Measurements from ENCODE around the gene TSPEAR. TPM values are rescaled to one million over a fixed set of nuclear protein-coding genes. Genes with fewer than 3 reads are reported as not detected.

TSPEAR gene
- total and polyA plus RNA-seq, 2 donors (not counting 1 experiment from before 2014, with no cell fraction given), result not detected

DNA sequence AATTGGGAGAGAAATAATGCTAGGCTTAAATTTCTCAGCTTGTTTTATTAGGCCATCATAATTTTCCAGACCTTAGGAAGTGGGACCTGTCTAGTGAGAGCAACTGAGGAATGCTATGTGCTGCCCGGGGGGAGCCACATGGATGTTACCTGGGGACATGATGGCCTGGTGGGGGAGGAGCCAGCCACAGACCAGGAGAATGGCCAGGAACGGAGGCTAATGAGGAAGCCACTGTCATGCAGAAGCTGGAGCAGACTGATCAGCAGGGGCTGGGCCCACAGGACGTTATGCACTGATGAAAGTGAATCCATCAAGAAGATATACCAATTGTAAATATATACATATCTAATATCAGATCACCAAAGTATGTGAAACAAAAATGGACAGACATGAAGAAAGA, 166.8 kb downstream of the TSPEAR start:
- no peak overlapping the region for H3K4me3 ChIP-seq (replicated peaks in 1 of 4; ENCODE audit: control extremely low read depth in 1 of 4, insufficient read depth in 1 of 4, low read depth in 3 of 4, low read length in 4 of 4)
- H2AFZ ChIP-seq (ENCODE audit: low read length), result no peak overlapping the region
- H3K9ac ChIP-seq (ENCODE audit: insufficient read depth, low read length), result no peak overlapping the region
- H3K36me3 ChIP-seq (ENCODE audit: control insufficient read depth, insufficient read depth, low read length), result no peaks in the 10 kb centered on the region
- TF ChIP-seq, protein P1, sequence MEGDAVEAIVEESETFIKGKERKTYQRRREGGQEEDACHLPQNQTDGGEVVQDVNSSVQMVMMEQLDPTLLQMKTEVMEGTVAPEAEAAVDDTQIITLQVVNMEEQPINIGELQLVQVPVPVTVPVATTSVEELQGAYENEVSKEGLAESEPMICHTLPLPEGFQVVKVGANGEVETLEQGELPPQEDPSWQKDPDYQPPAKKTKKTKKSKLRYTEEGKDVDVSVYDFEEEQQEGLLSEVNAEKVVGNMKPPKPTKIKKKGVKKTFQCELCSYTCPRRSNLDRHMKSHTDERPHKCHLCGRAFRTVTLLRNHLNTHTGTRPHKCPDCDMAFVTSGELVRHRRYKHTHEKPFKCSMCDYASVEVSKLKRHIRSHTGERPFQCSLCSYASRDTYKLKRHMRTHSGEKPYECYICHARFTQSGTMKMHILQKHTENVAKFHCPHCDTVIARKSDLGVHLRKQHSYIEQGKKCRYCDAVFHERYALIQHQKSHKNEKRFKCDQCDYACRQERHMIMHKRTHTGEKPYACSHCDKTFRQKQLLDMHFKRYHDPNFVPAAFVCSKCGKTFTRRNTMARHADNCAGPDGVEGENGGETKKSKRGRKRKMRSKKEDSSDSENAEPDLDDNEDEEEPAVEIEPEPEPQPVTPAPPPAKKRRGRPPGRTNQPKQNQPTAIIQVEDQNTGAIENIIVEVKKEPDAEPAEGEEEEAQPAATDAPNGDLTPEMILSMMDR (conservative IDR thresholded peaks at IDR 0.05 in 1 of 2, IDR thresholded peaks at IDR 0.05 in 1 of 2; ENCODE audit: low read depth in 1 of 2, low read length in 2 of 2), result no peak
- TF ChIP-seq EZH2 (IDR thresholded peaks at IDR 0.05; ENCODE audit: low read length, missing control alignments), result no peak
- DNase-seq (ENCODE audit: low read depth in 2 of 2), result no peak
- H3K9me3 ChIP-seq (ENCODE audit: control insufficient read depth, insufficient read depth, low read depth, low read length), result no peaks in the 10 kb centered on the region
- H3K27me3 ChIP-seq (ENCODE audit: control insufficient read depth, insufficient read depth, low read length), result no peaks in the 10 kb centered on the region
- no peaks in the 10 kb centered on the region for H3K79me2 ChIP-seq (ENCODE audit: control insufficient read depth, insufficient read depth, low read length)
- H3K4me2 ChIP-seq (ENCODE audit: extremely low read depth, insufficient read depth, low read length), result no peak overlapping the region
- no peaks in the 10 kb centered on the region for H4K20me1 ChIP-seq (ENCODE audit: control insufficient read depth, extremely low read depth, insufficient read depth, low read length)
- H3K4me1 ChIP-seq (ENCODE audit: control insufficient read depth, extremely low read depth, insufficient read depth, low read length), result no peaks in the 10 kb centered on the region
- no peak overlapping the region for H3K27ac ChIP-seq (ENCODE audit: insufficient read depth, low read length)

DNA sequence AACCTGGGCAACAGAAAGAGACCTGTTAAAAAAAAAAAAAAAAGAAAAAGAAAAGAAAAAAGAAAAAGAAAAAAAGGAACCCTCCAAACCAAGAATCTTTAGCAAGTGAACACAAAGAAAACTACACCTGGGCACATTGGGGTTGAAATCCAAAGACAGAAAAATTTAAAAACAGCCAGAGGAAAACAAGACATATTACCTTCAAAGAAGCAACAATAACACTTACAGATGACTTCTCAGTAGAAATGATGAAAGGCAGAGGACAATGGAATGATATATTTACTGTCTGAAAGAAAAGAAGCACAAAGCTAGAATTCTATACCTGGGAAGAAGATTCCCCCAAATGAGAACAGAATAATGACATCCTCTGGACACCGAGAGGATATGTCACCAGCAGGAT, 168.7 kb downstream of the TSPEAR start:
- H3K4me2 ChIP-seq (ENCODE audit: extremely low read depth, insufficient read depth, low read length), result no peak overlapping the region
- no peaks in the 10 kb centered on the region for H4K20me1 ChIP-seq (ENCODE audit: control insufficient read depth, extremely low read depth, insufficient read depth, low read length)
- no peak overlapping the region for H3K27ac ChIP-seq (ENCODE audit: insufficient read depth, low read length)
- H3K27me3 ChIP-seq (ENCODE audit: control insufficient read depth, insufficient read depth, low read length), result no peaks in the 10 kb centered on the region
- no peaks in the 10 kb centered on the region for H3K4me1 ChIP-seq (ENCODE audit: control insufficient read depth, extremely low read depth, insufficient read depth, low read length)
- H3K79me2 ChIP-seq (ENCODE audit: control insufficient read depth, insufficient read depth, low read length), result no peaks in the 10 kb centered on the region
- H3K36me3 ChIP-seq (ENCODE audit: control insufficient read depth, insufficient read depth, low read length), result no peaks in the 10 kb centered on the region
- H3K9ac ChIP-seq (ENCODE audit: insufficient read depth, low read length), result no peak overlapping the region
- TF ChIP-seq, protein P1 (conservative IDR thresholded peaks at IDR 0.05 in 1 of 2, IDR thresholded peaks at IDR 0.05 in 1 of 2; ENCODE audit: low read depth in 1 of 2, low read length in 2 of 2), result no peak
- no peak for TF ChIP-seq EZH2 (IDR thresholded peaks at IDR 0.05; ENCODE audit: low read length, missing control alignments)
- no peak overlapping the region for H3K4me3 ChIP-seq (replicated peaks in 1 of 4; ENCODE audit: control extremely low read depth in 1 of 4, insufficient read depth in 1 of 4, low read depth in 3 of 4, low read length in 4 of 4)
- H2AFZ ChIP-seq (ENCODE audit: low read length), result no peak overlapping the region
- no peak for DNase-seq (ENCODE audit: low read depth in 2 of 2)
- H3K9me3 ChIP-seq (ENCODE audit: control insufficient read depth, insufficient read depth, low read depth, low read length), result no peaks in the 10 kb centered on the region

DNA sequence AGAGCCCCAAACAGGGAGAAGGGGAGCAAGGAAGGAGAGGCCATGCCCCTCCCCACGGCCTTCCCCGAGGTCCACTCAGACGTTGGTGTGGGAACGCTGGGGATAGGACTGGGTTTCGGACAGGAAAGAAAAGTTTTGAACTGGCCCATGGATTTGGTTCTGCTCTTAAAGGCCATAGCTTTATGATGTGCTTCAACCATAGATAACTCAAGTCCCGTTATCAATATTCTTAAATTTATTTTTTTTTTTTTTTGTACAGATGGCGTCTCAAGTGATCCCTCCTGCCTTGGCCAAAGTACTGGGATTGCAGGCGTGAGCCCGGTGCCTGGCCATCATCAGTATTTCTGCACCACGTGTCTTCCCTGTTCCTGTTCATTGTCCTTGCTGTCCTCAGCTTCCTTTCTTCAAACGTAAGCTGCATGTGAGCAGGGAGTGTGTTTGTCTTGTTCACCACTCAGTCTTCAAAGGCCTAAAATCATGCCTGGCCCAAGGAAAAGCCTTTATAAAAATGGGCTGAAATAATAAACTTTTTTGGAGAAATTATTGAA, 170.6 kb downstream of the TSPEAR start:
- H4K20me1 ChIP-seq (ENCODE audit: control insufficient read depth, extremely low read depth, insufficient read depth, low read length), result no peaks in the 10 kb centered on the region
- no peaks in the 10 kb centered on the region for H3K27me3 ChIP-seq (ENCODE audit: control insufficient read depth, insufficient read depth, low read length)
- H3K79me2 ChIP-seq (ENCODE audit: control insufficient read depth, insufficient read depth, low read length), result no peaks in the 10 kb centered on the region
- no peaks in the 10 kb centered on the region for H3K4me1 ChIP-seq (ENCODE audit: control insufficient read depth, extremely low read depth, insufficient read depth, low read length)
- H3K4me2 ChIP-seq (ENCODE audit: extremely low read depth, insufficient read depth, low read length), result no peak overlapping the region
- TF ChIP-seq, protein P1 (conservative IDR thresholded peaks at IDR 0.05 in 1 of 2, IDR thresholded peaks at IDR 0.05 in 1 of 2; ENCODE audit: low read depth in 1 of 2, low read length in 2 of 2), result no peak
- no peak for TF ChIP-seq EZH2 (IDR thresholded peaks at IDR 0.05; ENCODE audit: low read length, missing control alignments)
- H3K36me3 ChIP-seq (ENCODE audit: control insufficient read depth, insufficient read depth, low read length), result no peaks in the 10 kb centered on the region
- no peak for DNase-seq (ENCODE audit: low read depth in 2 of 2)
- H3K9me3 ChIP-seq (ENCODE audit: control insufficient read depth, insufficient read depth, low read depth, low read length), result no peaks in the 10 kb centered on the region
- no peak overlapping the region for H3K4me3 ChIP-seq (replicated peaks in 1 of 4; ENCODE audit: control extremely low read depth in 1 of 4, insufficient read depth in 1 of 4, low read depth in 3 of 4, low read length in 4 of 4)
- no peak overlapping the region for H3K27ac ChIP-seq (ENCODE audit: insufficient read depth, low read length)
- H2AFZ ChIP-seq (ENCODE audit: low read length), result no peak overlapping the region
- no peak overlapping the region for H3K9ac ChIP-seq (ENCODE audit: insufficient read depth, low read length)

Data from fibroblast of lung (primary cell).